Right lobe of liver (tissue), 4 donors: ENCODE results near the gene IBA57.

Source experiments
- POLR2A ChIP-seq: fragments of 450-650 bp; IDR thresholded peaks from one replicate; pipeline ENCODE4 v1.6.1; 2017; ENCODE audit warnings: antibody characterized with exemption, mild to moderate bottlenecking
- TF ChIP-seq, protein P1 (sequence below), 4 donors: fragments of 200-600 bp in 3 of 4; fragments of 450-650 bp in 1 of 4; IDR thresholded peaks; one replicate each; pipeline versions ENCODE4 v1.5.1 to v1.8.0; 2016 to 2022; ENCODE audit warnings: antibody characterized with exemption in 4 of 4, mild to moderate bottlenecking in 2 of 4
- donor health status: DM: no; HTN: no; CAD: no.
- donor health status: DM: no; HTN: no; CAD: no.
- donor health status: DM: no; HTN: yes; CAD: no.

DNA sequence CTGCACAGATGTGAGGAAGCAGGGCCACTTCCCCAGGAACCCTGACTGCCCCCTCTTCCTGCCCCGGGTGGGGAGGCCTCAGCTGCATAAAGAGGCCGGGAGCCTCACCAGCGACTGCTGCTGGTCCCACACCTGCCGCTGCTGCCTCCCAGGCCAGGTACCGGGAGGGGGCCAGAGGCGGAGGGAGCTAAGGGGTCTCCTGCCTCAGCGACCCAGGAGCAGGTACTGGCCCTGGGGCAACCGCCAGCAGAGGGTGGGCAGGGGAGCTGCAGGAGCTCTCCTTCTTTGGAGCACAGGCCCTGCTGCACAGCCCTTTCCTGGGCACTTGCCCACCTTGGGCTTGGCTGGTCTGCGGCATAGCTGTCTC lies 9.1 kb upstream of the IBA57 start:
- TF ChIP-seq, protein P1, sequence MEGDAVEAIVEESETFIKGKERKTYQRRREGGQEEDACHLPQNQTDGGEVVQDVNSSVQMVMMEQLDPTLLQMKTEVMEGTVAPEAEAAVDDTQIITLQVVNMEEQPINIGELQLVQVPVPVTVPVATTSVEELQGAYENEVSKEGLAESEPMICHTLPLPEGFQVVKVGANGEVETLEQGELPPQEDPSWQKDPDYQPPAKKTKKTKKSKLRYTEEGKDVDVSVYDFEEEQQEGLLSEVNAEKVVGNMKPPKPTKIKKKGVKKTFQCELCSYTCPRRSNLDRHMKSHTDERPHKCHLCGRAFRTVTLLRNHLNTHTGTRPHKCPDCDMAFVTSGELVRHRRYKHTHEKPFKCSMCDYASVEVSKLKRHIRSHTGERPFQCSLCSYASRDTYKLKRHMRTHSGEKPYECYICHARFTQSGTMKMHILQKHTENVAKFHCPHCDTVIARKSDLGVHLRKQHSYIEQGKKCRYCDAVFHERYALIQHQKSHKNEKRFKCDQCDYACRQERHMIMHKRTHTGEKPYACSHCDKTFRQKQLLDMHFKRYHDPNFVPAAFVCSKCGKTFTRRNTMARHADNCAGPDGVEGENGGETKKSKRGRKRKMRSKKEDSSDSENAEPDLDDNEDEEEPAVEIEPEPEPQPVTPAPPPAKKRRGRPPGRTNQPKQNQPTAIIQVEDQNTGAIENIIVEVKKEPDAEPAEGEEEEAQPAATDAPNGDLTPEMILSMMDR (IDR thresholded peaks at IDR 0.05), result no peak
- no peak for TF ChIP-seq POLR2A
